ENCODE data around the gene ABL2.

The ABL2 gene

DNA sequence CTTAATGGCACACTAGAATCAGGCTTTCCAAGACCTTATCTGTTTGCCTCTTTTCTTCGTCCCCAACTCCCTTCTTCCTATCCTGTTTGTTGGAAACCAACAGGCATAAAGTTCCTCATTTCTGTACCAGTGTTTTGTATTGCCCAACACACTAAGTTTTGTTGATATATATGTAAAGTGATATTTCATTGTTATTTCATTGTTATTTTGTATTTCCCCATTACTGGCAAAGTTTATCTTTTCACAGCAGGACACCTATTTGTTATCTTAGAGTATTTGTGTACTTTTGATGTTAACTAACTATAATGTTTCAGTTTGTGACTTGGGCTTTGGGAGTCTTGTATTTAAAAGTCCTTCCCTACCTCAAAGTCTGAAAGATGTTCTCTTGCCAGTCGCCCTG lies 176.7 kb downstream of the ABL2 start:
- no peak for DNase-seq (ENCODE audit: low read depth in 2 of 2)
